ENCODE measurements around the gene ADGRB3. TPM values are rescaled to one million over a fixed set of nuclear protein-coding genes. Genes with fewer than 3 reads are reported as not detected.

ADGRB3 gene
- total and polyA plus RNA-seq, 2 donors (not counting 3 experiments of a cell fraction or from before 2014, with no cell fraction given) = not detected

DNA sequence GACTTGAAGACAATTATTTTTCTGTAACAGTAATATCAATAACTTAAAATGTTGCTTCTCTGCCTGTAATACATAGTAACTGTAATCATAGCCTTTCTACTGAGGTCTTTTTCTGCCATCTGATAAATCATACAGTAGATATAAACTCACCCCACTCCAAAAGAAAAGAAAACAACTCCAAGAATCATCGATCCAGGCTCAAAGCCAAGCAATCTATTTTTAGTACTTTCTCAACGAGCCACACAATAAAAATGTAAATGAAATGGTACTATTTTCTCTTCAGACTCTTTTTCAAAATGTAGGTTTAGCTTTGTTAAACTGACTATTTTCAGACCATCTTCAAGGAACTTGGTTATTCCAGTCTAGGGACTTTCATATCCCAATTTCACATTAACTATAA is 493.3 kb downstream of the ADGRB3 start:
- Histone ChIP-seq H4K20me1 (replicated peaks; ENCODE audit: control insufficient read depth, extremely low read depth, insufficient read depth, low read length) (no peaks in the 10 kb centered on the region), H3K27me3 (ENCODE audit: control insufficient read depth in 2 of 2, insufficient read depth in 2 of 2, low read length in 2 of 2) (no peaks in the 10 kb centered on the region), H3K9me1 (replicated peaks; ENCODE audit: control insufficient read depth, extremely low read depth, insufficient read depth, low read length) (no peaks in the 10 kb centered on the region), H3K9me3 (replicated peaks; ENCODE audit: control insufficient read depth, insufficient read depth, low read length) (peaks cover 2% of the 10 kb centered on the region), H3K27ac (ENCODE audit: insufficient read depth, low read depth, low read length) (no peak overlapping the region), H3K4me1 (ENCODE audit: control insufficient read depth, extremely low read depth, insufficient read depth, low read length) (no peaks in the 10 kb centered on the region), H2AFZ (ENCODE audit: low read depth, low read length) (no peak overlapping the region), H3K4me2 (ENCODE audit: insufficient read depth, low read length) (no peak overlapping the region), H3K79me2 (ENCODE audit: control insufficient read depth, insufficient read depth, low read length) (no peaks in the 10 kb centered on the region), H3K36me3 (ENCODE audit: control insufficient read depth in 2 of 2, extremely low read depth in 1 of 2, insufficient read depth in 2 of 2, low read length in 2 of 2) (no peaks in the 10 kb centered on the region), H3K9ac (replicated peaks; ENCODE audit: extremely low read depth, insufficient read depth, low read length) (no peak overlapping the region), H3K4me3 (replicated peaks in 1 of 3; ENCODE audit: insufficient read depth in 1 of 3, low read depth in 1 of 3, low read length in 3 of 3) (no peak overlapping the region)
- no peak for FAIRE-seq
- ChIA-PET POLR2A (no interaction called here), CTCF (no interaction called here)
- dilution Hi-C loops (cut with MboI; ENCODE audit: extremely low pct_ligation_motif_present, low sequenced_read_pairs) = no loop called here
- TF ChIP-seq FOS (IDR thresholded peaks at IDR 0.05; ENCODE audit: borderline replicate concordance, insufficient read depth, low read length) = no peak
- BruUV-seq (replicated peaks) = no TSS peak
- no peak for DNase-seq (ENCODE audit: low read depth, low spot score)
- intact Hi-C loops (cut with micrococcal nuclease) = no loop called here

DNA sequence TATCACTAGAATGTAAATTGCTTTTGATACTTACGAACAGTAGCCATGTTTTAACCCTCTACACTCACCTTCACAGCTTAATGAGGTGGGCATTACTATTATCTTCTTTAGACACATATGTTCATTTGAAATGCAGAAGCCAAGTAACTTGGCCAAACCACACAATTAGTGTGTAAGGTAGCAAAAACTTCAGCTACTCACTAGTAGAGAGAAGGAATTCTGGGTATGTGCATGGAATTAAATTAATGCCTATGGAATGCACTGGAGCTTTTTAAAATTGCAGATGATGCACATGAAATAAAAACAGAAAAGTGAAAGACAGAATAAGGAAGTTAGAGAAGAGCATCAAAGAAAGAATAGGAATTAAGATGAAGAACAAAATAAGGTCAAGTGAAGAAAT is 494.0 kb downstream of the ADGRB3 start:
- H3K36me3 ChIP-seq (ENCODE audit: control insufficient read depth in 2 of 2, extremely low read depth in 1 of 2, insufficient read depth in 2 of 2, low read length in 2 of 2) = no peaks in the 10 kb centered on the region
- TF ChIP-seq GATA2 (IDR thresholded peaks at IDR 0.05; ENCODE audit: insufficient read depth, insufficient read length, low read depth, low read length) (no peak), POLR2AphosphoS5 (IDR thresholded peaks at IDR 0.05; ENCODE audit: insufficient read depth, low read depth, low read length) (no peak), FOS (IDR thresholded peaks at IDR 0.05; ENCODE audit: borderline replicate concordance, insufficient read depth, low read length) (no peak)
- TF ChIP-seq, protein P1, sequence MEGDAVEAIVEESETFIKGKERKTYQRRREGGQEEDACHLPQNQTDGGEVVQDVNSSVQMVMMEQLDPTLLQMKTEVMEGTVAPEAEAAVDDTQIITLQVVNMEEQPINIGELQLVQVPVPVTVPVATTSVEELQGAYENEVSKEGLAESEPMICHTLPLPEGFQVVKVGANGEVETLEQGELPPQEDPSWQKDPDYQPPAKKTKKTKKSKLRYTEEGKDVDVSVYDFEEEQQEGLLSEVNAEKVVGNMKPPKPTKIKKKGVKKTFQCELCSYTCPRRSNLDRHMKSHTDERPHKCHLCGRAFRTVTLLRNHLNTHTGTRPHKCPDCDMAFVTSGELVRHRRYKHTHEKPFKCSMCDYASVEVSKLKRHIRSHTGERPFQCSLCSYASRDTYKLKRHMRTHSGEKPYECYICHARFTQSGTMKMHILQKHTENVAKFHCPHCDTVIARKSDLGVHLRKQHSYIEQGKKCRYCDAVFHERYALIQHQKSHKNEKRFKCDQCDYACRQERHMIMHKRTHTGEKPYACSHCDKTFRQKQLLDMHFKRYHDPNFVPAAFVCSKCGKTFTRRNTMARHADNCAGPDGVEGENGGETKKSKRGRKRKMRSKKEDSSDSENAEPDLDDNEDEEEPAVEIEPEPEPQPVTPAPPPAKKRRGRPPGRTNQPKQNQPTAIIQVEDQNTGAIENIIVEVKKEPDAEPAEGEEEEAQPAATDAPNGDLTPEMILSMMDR (IDR thresholded peaks at IDR 0.05; ENCODE audit: extremely low read depth in 1 of 2, insufficient read depth in 1 of 2, low read depth in 1 of 2, low read length in 2 of 2) = no peak
- peaks cover 2% of the 10 kb centered on the region for H3K9me3 ChIP-seq (replicated peaks; ENCODE audit: control insufficient read depth, insufficient read depth, low read length)
- H3K4me3 ChIP-seq (replicated peaks in 1 of 3; ENCODE audit: insufficient read depth in 1 of 3, low read depth in 1 of 3, low read length in 3 of 3) = no peak overlapping the region
- CTCF ChIA-PET = no interaction called here
- intact Hi-C loops (cut with micrococcal nuclease) (no loop called here), dilution Hi-C loops (cut with MboI; ENCODE audit: extremely low pct_ligation_motif_present, low sequenced_read_pairs) (no loop called here)
- no peaks in the 10 kb centered on the region for H3K9me1 ChIP-seq (replicated peaks; ENCODE audit: control insufficient read depth, extremely low read depth, insufficient read depth, low read length)
- DNase-seq (ENCODE audit: low read depth, low spot score) (no peak), FAIRE-seq (no peak)
- POLR2A ChIA-PET = no interaction called here
- no peaks in the 10 kb centered on the region for H3K27me3 ChIP-seq (ENCODE audit: control insufficient read depth in 2 of 2, insufficient read depth in 2 of 2, low read length in 2 of 2)
- H4K20me1 ChIP-seq (replicated peaks; ENCODE audit: control insufficient read depth, extremely low read depth, insufficient read depth, low read length) = no peaks in the 10 kb centered on the region
- H3K9ac ChIP-seq (replicated peaks; ENCODE audit: extremely low read depth, insufficient read depth, low read length) = no peak overlapping the region
- H3K4me2 ChIP-seq (ENCODE audit: insufficient read depth, low read length) = no peak overlapping the region
- no peak overlapping the region for H2AFZ ChIP-seq (ENCODE audit: low read depth, low read length)
- no peaks in the 10 kb centered on the region for H3K79me2 ChIP-seq (ENCODE audit: control insufficient read depth, insufficient read depth, low read length)
- H3K27ac ChIP-seq (ENCODE audit: insufficient read depth, low read depth, low read length) = no peak overlapping the region
- BruUV-seq (replicated peaks) = no TSS peak
- H3K4me1 ChIP-seq (ENCODE audit: control insufficient read depth, extremely low read depth, insufficient read depth, low read length) = no peaks in the 10 kb centered on the region
